ENCODE measurements around the gene SKI. TPM values are rescaled to one million over a fixed set of nuclear protein-coding genes. Genes with fewer than 3 reads are reported as not detected.

SKI gene
- total RNA-seq, 1 experiment from 2014 or later: 53.7 TPM

DNA sequence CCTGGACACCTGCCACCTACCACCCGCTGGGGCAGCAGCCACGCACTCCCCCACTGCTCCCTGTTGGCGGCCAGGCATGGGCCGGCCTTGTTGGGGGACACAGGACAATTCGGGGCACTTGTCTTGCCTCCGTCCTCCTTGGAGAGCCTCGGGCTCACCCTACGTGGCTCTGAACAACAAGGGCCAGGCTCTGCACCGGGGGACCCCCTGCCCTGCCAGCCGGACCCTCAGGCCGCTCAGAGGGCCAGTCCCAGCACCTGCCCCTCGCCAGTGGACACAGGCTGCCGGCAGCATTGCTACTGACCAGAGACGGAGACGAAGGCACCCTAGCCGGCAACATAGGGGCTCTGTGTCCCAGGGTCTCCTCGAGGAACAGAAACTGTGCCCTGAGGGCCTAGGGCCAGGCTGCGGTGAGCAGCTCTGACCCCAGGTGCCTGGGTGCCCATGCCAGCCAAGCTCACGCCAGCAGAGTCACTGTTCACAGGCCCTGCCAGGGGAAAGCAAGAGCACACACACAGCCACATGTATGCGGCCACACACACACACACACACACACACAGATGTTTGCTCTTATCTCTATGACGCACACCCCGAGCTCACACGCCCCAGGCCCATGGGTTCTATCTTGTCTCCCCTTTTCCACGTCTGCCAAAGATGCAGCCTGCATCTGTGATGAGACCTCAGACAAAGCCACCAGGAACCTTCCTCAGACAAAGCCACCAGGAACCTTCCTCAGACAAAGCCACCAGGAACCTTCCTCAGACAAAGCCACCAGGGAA, 117.4 kb downstream of the SKI start:
- Mint-ChIP-seq H3K27ac (ENCODE audit: low read depth, unreplicated experiment) (no peak overlapping the region), H3K4me3 (ENCODE audit: unreplicated experiment) (no peak overlapping the region), H3K27me3 (ENCODE audit: insufficient read depth, unreplicated experiment) (no peaks in the 10 kb centered on the region), H3K4me1 (ENCODE audit: insufficient read depth, unreplicated experiment) (no peaks in the 10 kb centered on the region), H3K9me3 (ENCODE audit: unreplicated experiment) (no peaks in the 10 kb centered on the region), H3K36me3 (ENCODE audit: insufficient read depth, unreplicated experiment) (no peaks in the 10 kb centered on the region)
- CTCF ChIA-PET: interaction anchor here (0.6 kb wide), 1 partner anchor 120 kb away, joined by 6 read pairs; no protein-coding TSS in a partner anchor
- TF ChIP-seq, protein P1, sequence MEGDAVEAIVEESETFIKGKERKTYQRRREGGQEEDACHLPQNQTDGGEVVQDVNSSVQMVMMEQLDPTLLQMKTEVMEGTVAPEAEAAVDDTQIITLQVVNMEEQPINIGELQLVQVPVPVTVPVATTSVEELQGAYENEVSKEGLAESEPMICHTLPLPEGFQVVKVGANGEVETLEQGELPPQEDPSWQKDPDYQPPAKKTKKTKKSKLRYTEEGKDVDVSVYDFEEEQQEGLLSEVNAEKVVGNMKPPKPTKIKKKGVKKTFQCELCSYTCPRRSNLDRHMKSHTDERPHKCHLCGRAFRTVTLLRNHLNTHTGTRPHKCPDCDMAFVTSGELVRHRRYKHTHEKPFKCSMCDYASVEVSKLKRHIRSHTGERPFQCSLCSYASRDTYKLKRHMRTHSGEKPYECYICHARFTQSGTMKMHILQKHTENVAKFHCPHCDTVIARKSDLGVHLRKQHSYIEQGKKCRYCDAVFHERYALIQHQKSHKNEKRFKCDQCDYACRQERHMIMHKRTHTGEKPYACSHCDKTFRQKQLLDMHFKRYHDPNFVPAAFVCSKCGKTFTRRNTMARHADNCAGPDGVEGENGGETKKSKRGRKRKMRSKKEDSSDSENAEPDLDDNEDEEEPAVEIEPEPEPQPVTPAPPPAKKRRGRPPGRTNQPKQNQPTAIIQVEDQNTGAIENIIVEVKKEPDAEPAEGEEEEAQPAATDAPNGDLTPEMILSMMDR (IDR thresholded peaks at IDR 0.05; ENCODE audit: unreplicated experiment): no peak
- intact Hi-C loops (cut with micrococcal nuclease): no loop called here
- no peak for DNase-seq (ENCODE audit: unreplicated experiment)
- no TSS peak for BruUV-seq (replicated peaks)
- POLR2A ChIA-PET: no interaction called here

DNA sequence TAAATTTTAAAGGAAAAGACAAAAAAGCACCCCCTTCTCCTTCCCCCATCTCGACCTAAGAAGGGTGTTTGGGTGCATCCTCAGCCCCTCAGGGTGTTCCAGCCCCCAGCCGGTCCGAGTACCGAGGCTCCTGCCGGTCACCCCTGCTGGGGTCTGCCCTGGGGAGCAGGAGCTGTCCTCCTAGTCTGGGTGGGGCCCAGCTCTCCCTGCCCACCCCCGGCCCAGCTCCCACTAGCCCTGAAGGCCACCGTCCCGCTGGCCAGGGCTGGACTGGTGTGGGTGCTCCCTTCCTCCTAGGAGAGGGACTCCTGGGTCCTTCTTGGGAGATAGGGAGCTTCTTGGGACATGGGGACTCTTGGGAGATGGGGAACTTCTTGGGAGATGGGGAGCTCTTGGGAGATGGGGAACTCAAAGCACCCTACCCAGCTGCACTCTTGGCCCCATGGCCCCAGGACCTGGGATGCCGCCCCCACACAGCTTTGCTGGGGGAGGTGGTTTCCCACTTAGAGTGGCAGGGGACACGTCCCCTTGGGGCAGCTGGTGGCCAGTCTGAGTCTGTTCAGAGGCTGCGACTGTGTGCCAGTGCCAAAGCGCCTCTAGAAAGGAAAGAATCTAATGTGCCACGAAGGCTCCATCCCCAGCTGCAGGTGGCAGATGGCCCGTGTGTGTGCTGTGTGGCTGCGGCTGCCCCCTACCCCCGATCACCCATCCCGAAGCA, 118.7 kb downstream of the SKI start:
- Mint-ChIP-seq H3K4me1 (ENCODE audit: insufficient read depth, unreplicated experiment) (no peaks in the 10 kb centered on the region), H3K27me3 (ENCODE audit: insufficient read depth, unreplicated experiment) (no peaks in the 10 kb centered on the region), H3K27ac (ENCODE audit: low read depth, unreplicated experiment) (no peak overlapping the region), H3K4me3 (ENCODE audit: unreplicated experiment) (no peak overlapping the region), H3K9me3 (ENCODE audit: unreplicated experiment) (no peaks in the 10 kb centered on the region), H3K36me3 (ENCODE audit: insufficient read depth, unreplicated experiment) (peaks cover 6% of the 10 kb centered on the region)
- BruUV-seq (replicated peaks): no TSS peak
- ChIA-PET POLR2A (interaction anchor here (0.6 kb wide), 1 partner anchor 56 kb away, joined by 4 read pairs; no protein-coding TSS in a partner anchor), CTCF (interaction anchor here (0.6 to 0.7 kb wide), 3 partner anchors 31 to 1378 kb away, joined by 3 read pairs; no protein-coding TSS in a partner anchor)
- TF ChIP-seq, protein P1 (IDR thresholded peaks at IDR 0.05; ENCODE audit: unreplicated experiment): no peak
- no peak for DNase-seq (ENCODE audit: unreplicated experiment)
- intact Hi-C loops (cut with micrococcal nuclease): no loop called here

DNA sequence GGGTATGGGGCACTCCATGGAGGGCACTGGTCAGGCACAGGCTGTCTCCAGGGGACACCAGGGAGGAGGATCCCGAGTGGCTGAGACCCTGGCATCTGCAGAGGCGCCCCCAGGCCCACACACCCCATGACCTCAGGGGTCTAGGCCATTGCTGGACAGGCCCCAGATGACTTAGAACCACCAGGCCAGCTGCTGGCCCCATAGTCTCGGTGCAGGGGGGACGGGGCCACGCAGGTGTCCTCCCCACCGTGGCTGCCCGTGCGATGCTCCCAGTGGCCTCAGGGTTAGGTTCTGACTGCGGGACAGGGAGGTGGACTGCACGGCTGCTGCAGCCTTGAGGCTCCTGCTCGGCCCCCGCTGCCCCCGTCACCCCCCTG, 119.3 kb downstream of the SKI start:
- H3K4me1 Mint-ChIP-seq (ENCODE audit: insufficient read depth, unreplicated experiment): no peaks in the 10 kb centered on the region
- intact Hi-C loops (cut with micrococcal nuclease): no loop called here
- peaks cover 6% of the 10 kb centered on the region for H3K36me3 Mint-ChIP-seq (ENCODE audit: insufficient read depth, unreplicated experiment)
- no peak for DNase-seq (ENCODE audit: unreplicated experiment)
- POLR2A ChIA-PET: no interaction called here
- TF ChIP-seq, protein P1 (IDR thresholded peaks at IDR 0.05; ENCODE audit: unreplicated experiment): no peak
- no peaks in the 10 kb centered on the region for H3K27me3 Mint-ChIP-seq (ENCODE audit: insufficient read depth, unreplicated experiment)
- no peaks in the 10 kb centered on the region for H3K9me3 Mint-ChIP-seq (ENCODE audit: unreplicated experiment)
- CTCF ChIA-PET: interaction anchor here (0.6 to 0.7 kb wide), 2 partner anchors 32 to 209 kb away, joined by 3 read pairs; no protein-coding TSS in a partner anchor
- no peak overlapping the region for H3K4me3 Mint-ChIP-seq (ENCODE audit: unreplicated experiment)
- BruUV-seq (replicated peaks): no TSS peak
- H3K27ac Mint-ChIP-seq (ENCODE audit: low read depth, unreplicated experiment): no peak overlapping the region

DNA sequence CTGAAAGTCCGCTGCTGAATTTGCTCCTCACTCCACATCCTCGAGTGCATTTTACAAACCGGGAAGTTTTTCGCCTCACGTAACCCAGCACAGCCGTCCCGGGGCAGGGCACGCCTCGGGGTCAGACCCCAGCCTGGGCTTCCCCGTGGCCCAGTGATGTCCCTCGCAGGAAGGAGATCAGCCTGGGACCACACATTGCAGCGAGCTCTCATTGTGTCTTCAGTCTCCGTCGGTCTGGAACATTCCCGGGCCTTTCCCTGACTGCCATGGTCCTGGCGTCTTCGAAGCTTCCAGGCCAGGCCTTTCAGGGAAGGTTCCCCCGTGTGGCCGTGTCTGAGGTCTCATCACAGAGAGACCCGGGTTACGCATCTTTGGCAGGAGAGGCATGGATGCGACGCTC, 119.8 kb downstream of the SKI start:
- no peak overlapping the region for H3K4me3 Mint-ChIP-seq (ENCODE audit: unreplicated experiment)
- DNase-seq (ENCODE audit: unreplicated experiment): no peak
- H3K4me1 Mint-ChIP-seq (ENCODE audit: insufficient read depth, unreplicated experiment): no peaks in the 10 kb centered on the region
- TF ChIP-seq, protein P1 (IDR thresholded peaks at IDR 0.05; ENCODE audit: unreplicated experiment): no peak
- no peaks in the 10 kb centered on the region for H3K9me3 Mint-ChIP-seq (ENCODE audit: unreplicated experiment)
- ChIA-PET POLR2A (no interaction called here), CTCF (no interaction called here)
- no TSS peak for BruUV-seq (replicated peaks)
- peaks cover 6% of the 10 kb centered on the region for H3K36me3 Mint-ChIP-seq (ENCODE audit: insufficient read depth, unreplicated experiment)
- no peak overlapping the region for H3K27ac Mint-ChIP-seq (ENCODE audit: low read depth, unreplicated experiment)
- H3K27me3 Mint-ChIP-seq (ENCODE audit: insufficient read depth, unreplicated experiment): no peaks in the 10 kb centered on the region
- intact Hi-C loops (cut with micrococcal nuclease): no loop called here

Measured in MCF 10A (cell line).